ENCODE measurements around the gene TAF4B. TPM values are rescaled to one million over a fixed set of nuclear protein-coding genes. Genes with fewer than 3 reads are reported as not detected.
"Not testable (repeated sequence)": the region's sequence is repeated elsewhere in the genome, so short reads cannot be mapped to it uniquely, and the experiment has no call there.

The TAF4B gene
- total RNA-seq, 2 donors from 2014 or later = 2.4 to 3.0 TPM

GRCh38 chr18:26233208-26233607 lies 7.0 kb downstream of the TAF4B start:
- DNase-seq (ENCODE audit: low spot score) = no peak
- intact Hi-C loops (cut with DNase I) = no loop called here

DNA sequence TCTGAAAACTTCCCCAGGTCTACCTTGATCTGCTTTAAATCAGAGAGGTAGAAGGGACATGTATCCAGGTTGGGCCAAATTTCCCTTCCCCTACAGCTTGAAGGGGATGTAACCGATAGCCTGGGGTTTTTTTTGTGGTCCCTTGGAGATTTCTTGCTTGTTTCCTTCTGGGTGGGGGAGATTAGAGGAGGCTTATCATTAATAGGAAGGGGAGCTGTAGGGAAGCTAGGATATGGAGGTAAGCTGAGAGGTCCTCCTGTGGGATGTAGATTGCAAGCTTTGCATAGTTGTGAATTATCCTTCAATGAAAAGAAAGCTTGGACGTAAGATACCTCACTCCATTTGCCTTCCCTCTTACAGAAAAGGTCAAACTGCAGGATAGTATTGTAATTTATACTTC lies 11.1 kb downstream of the TAF4B start:
- intact Hi-C loops (cut with DNase I) = loop anchor here in 1 of 2 donors (5.0 kb wide), 1 partner anchor 135 kb away; no protein-coding TSS in a partner anchor
- DNase-seq (ENCODE audit: low spot score) = not testable (repeated sequence)

GRCh38 chr18:26238718-26239117 lies 12.5 kb downstream of the TAF4B start:
- DNase-seq (ENCODE audit: low spot score) = not testable (repeated sequence)
- intact Hi-C loops (cut with DNase I) = loop anchor here in 1 of 2 donors (5.0 kb wide), 1 partner anchor 134 kb away; no protein-coding TSS in a partner anchor

DNA sequence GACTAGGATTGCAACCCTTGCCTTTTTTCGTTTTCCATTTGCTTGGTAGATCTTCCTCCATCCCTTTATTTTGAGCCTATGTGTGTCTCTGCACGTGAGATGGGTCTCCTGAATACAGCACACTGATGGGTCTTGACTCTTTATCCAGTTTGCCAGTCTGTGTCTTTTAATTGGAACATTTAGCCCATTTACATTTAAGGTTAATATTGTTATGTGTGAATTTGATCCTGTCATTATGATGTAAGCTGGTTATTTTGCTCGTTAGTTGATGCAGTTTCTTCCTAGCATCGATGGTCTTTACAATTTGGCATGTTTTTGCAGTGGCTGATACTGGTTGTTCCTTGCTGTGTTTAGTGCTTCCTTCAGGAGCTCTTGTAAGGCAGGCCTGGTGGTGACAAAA lies 16.1 kb downstream of the TAF4B start:
- DNase-seq (ENCODE audit: low spot score); intact Hi-C loops (cut with DNase I): not testable (repeated sequence)

DNA sequence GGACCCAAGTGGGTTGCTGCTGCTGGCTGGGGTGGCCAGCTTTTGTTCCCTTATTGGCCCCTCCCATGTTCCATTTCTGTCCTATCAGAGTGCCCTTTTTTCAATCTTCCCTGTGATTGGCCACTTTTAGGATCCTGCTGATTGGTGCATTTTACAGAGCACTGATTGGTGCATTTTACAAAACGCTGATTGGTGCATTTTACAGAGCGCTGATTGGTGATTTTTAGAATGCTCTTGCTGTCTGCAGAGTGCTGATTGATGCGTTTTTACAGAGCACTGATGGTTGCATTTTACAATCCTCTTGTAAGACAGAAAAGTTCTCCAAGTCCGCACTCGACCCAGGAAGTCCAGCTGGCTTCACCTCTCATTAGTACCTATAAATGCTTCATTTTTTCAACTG lies 19.2 kb downstream of the TAF4B start:
- intact Hi-C loops (cut with DNase I); DNase-seq (ENCODE audit: low spot score): not testable (repeated sequence)

- intact Hi-C loops (cut with DNase I) = no loop called here
Observed at GRCh38 chr18:26252411-26252810, 26.2 kb downstream of the TAF4B start.

DNA sequence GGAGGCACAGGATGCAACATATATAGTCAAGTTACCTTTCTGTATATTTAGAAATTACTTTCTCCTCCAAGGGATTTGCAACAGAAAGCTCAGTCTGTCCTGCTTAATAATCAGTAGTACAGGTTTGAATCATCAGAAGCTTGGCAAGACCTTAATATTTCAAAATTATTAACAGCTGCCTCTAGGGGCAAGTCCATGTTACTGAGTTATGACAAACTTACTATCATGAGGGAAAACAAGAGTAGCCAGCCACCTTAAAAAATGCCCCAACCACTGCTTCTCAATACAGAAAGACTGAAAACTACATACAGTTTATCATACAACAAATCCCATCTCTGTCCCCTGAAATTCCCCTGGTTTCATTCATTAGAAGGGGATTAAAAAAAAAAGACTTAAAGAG lies 28.6 kb downstream of the TAF4B start:
- intact Hi-C loops (cut with DNase I); DNase-seq (ENCODE audit: low spot score): not testable (repeated sequence)

More at GRCh38 chr18:26252411-26252810, 26.2 kb downstream of the TAF4B start:
- no peak for DNase-seq (ENCODE audit: low spot score)

- DNase-seq (ENCODE audit: low spot score) = no peak
- intact Hi-C loops (cut with DNase I) = no loop called here
Observed at GRCh38 chr18:26255695-26256622, 29.7 kb downstream of the TAF4B start.

DNA sequence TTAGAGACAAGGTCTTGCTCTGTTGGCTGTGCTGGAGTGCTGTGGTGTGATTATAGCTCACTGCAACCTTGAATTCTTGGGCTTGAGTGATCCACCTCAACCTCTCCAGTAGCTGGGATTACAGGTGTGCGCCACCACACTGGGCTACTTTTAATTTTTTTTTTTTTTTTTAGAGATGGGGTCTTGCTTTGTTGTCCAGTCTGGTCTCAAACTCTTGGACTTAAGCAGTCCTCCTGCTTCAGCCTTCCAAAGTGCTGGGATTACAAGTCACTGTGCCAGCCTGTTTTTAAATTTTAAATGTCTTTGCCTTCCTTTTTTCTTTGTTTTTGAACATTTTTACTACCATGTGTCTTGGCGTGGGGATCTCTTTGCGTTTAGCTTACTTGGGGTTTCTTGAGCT lies 32.5 kb downstream of the TAF4B start:
- intact Hi-C loops (cut with DNase I) = no loop called here
- DNase-seq (ENCODE audit: low spot score) = no peak

DNA sequence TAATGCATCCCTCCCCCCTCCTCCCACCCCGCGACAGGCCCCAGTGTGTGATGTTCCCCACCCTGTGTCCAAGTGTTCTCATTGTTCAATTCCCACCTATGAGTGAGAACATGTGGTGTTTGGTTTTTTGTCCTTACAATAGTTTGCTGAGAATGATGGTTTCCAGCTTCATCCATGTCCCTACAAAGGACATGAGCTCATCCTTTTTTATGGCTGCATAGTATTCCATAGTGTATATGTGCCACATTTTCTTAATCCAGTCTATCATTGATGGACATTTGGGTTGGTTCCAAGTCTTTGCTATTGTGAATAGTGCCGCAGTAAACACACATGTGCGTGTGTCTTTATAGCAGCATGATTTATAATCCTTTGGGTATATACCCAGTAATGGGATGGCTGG lies 33.2 kb downstream of the TAF4B start:
- DNase-seq (ENCODE audit: low spot score); intact Hi-C loops (cut with DNase I): not testable (repeated sequence)

- intact Hi-C loops (cut with DNase I) = no loop called here
- no peak for DNase-seq (ENCODE audit: low spot score)
Observed at GRCh38 chr18:26262156-26262555, 35.9 kb downstream of the TAF4B start.

GRCh38 chr18:26267357-26267930 lies 41.2 kb downstream of the TAF4B start:
- intact Hi-C loops (cut with DNase I) = no loop called here
- DNase-seq (ENCODE audit: low spot score) = no peak

- intact Hi-C loops (cut with DNase I) = no loop called here
- no peak for DNase-seq (ENCODE audit: low spot score)
Observed at GRCh38 chr18:26268454-26268853, 42.2 kb downstream of the TAF4B start.

DNA sequence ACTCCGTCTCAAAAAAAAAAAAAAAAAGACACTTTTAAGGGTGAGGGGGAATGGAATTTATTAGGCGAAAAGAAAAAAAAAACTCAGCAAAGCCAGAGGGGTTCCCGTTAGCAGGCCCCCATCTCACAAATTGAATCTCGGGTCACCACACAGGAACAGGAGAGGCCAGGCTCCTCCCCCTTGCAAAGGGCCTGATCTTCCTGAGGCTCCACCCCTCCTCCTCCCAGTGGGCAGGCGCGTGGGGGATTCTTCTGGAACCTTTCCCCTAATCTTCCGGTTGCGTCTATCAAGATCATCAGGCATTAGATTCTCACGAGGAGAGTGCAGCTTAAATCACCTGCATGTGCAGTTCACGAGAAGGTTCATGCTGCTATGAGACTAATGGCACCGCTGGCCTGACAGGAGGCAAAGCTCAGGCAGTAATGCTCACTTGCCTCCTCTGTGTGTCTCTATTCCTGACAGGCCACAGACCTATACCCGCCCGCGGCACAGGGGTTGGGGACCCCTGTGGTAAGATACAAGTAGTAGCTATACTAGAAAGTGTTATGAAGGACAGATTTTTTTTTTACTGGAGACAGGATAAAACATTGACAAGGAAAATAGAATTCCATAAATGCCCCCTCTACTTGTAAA lies 45.8 kb downstream of the TAF4B start:
- DNase-seq (ENCODE audit: low spot score) = no peak
- intact Hi-C loops (cut with DNase I) = no loop called here

DNA sequence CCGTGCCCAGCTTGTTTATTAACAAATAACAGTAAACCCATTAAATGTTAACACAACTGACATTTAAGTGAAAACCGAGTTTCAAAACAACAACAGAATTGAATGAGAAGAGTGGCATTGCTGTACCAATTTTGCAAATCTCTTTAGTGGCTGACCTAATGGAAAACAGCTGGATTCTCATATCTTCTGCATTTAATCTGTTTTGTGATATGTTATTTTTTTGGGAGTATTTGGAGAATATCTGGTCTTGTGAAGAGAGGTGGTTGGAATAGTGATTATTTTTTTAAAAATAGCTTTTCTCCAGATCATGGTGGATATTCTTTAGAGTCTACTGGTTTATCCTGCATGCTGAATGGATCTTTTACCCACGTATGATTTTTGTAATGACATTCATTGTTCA lies 51.1 kb downstream of the TAF4B start:
- DNase-seq (ENCODE audit: low spot score) = no peak
- intact Hi-C loops (cut with DNase I) = no loop called here

DNA sequence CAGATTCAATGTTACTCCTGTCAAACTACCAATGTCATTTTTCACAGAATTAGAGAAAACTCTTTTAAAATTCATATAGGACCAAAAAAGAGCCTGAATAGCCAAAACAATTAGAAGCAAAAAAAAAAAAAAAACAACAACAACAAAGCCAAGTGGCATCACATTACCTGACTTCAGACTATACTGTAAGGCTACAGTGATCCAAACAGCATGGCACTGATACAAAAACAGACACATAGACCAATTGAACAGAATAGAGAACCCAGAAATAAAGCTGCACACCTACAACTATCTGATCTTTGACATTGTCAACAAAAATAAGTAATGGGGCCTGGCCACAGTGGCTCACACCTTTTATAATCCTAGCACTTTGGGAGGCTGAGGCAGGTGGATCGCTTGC lies 53.2 kb downstream of the TAF4B start:
- no peak for DNase-seq (ENCODE audit: low spot score)
- intact Hi-C loops (cut with DNase I) = no loop called here

DNA sequence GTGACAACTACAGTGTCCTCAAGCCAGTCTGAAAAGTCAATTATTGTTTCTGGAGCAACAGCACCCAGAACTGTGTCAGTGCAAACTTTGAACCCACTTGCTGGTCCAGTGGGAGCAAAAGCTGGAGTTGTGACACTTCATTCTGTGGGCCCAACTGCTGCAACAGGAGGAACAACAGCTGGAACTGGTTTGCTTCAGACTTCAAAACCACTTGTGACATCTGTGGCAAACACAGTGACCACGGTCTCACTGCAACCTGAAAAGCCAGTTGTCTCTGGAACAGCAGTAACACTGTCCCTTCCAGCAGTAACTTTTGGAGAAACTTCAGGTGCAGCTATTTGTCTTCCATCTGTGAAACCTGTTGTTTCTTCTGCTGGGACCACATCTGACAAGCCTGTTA lies 59.8 kb downstream of the TAF4B start:
- intact Hi-C loops (cut with DNase I) = no loop called here
- DNase-seq (ENCODE audit: low spot score) = no peak

DNA sequence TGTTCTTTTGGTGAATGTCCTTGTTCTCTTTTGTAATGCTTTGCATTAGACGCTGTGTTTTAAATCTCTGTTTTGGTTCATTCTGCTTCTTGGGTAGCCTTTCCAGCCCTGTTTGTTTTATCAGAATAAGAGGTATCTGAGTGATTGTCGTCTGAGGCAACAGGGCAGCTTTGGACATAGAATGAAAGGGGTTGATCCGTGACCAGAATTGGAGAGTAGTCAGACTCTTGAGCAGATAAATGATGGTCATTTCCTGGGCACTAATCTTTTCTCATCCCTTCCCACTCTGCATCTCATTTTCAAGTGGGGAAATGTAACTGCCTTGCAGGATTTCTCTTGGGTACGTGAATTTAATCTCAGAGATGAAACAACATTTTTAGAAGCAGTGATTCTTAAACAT lies 61.4 kb downstream of the TAF4B start:
- intact Hi-C loops (cut with DNase I) = no loop called here
- DNase-seq (ENCODE audit: low spot score) = no peak

DNA sequence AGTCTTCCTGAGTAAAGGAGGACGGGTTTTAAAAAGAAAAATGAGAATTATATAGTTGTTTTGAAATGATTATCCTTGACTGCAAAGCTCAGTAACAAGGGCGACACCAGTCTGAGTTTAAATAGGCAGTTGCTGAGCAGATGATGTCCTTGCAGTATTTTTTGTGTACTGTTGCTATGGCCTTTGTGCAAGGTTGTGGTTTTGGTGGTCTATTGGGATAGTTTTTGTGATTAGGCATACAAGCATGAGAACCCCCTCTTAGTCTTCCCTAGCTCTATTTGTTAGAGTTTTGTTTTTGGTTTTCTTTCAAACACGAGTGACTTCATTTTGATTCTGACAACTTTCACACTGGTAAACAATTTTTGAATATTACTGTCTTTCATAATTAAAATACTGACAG lies 64.1 kb downstream of the TAF4B start:
- intact Hi-C loops (cut with DNase I) = no loop called here
- no peak for DNase-seq (ENCODE audit: low spot score)

DNA sequence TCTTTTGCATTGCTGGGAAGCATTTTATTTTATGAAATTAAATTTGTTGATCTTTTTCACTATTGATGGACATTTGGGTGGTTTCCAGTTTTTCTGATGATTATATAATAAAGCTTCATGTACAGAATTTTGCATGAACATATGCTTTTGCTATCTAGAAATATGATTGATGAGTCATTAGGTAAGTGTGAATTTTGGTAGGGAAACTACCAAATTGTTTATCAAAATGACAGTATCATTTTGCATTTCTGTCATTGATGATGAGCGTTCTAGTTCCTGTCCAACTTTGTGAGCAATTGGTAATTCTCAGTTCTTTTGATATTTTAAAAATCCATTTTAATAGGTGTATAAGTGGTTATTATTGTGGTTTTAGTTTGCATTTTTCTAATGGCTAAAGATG lies 67.7 kb downstream of the TAF4B start:
- intact Hi-C loops (cut with DNase I) = no loop called here
- DNase-seq (ENCODE audit: low spot score) = no peak
